NCI-H1417 treated with DMSO at 0.1 percent for 48 hours (cell line): Measurements from ENCODE around the gene TGFBR3.

Experiments
- DNase-seq: peaks from one replicate; lab custom pipeline; 2025; lab: John Stamatoyannopoulos, UW

The TGFBR3 gene

GRCh38 chr1:91708691-91709090 lies 177.3 kb downstream of the TGFBR3 start:
- no peak for DNase-seq

- no peak for DNase-seq
Measured at GRCh38 chr1:91707890-91708218, 178.1 kb downstream of the TGFBR3 start.

- DNase-seq = no peak
Measured at GRCh38 chr1:91707114-91707889, 178.6 kb downstream of the TGFBR3 start.

GRCh38 chr1:91706140-91706957 lies 179.6 kb downstream of the TGFBR3 start:
- no peak for DNase-seq

- no peak for DNase-seq
Measured at GRCh38 chr1:91704746-91705145, 181.2 kb downstream of the TGFBR3 start.

- no peak for DNase-seq
Measured at GRCh38 chr1:91703095-91703494, 182.9 kb downstream of the TGFBR3 start.

- no peak for DNase-seq
Measured at GRCh38 chr1:91701472-91701869, 184.5 kb downstream of the TGFBR3 start.

GRCh38 chr1:91700771-91701471 lies 185.0 kb downstream of the TGFBR3 start:
- DNase-seq = no peak

- DNase-seq = no peak
Measured at GRCh38 chr1:91700332-91700731, 185.6 kb downstream of the TGFBR3 start.

GRCh38 chr1:91699339-91699974 lies 186.5 kb downstream of the TGFBR3 start:
- no peak for DNase-seq

- DNase-seq = no peak
Measured at GRCh38 chr1:91697861-91698260, 188.1 kb downstream of the TGFBR3 start.

GRCh38 chr1:91697416-91697815 lies 188.5 kb downstream of the TGFBR3 start:
- DNase-seq = no peak

GRCh38 chr1:91696321-91696720 lies 189.6 kb downstream of the TGFBR3 start:
- DNase-seq = no peak

- no peak for DNase-seq
Measured at GRCh38 chr1:91693557-91693956, 192.4 kb downstream of the TGFBR3 start.

- no peak for DNase-seq
Measured at GRCh38 chr1:91691525-91691924, 194.4 kb downstream of the TGFBR3 start.

- no peak for DNase-seq
Measured at GRCh38 chr1:91689641-91690481, 196.1 kb downstream of the TGFBR3 start.

- DNase-seq = no peak
Measured at GRCh38 chr1:91687452-91687851, 198.5 kb downstream of the TGFBR3 start.

- DNase-seq = no peak
Measured at GRCh38 chr1:91685994-91686393, 200.0 kb downstream of the TGFBR3 start.

GRCh38 chr1:91684481-91685196 lies 201.3 kb downstream of the TGFBR3 start:
- DNase-seq = no peak

- DNase-seq = no peak
Measured at GRCh38 chr1:91683598-91683951, 202.4 kb downstream of the TGFBR3 start.
